DMS53 treated with DMSO at 0.1 percent for 48 hours (cell line): ENCODE data around the gene NCAPD3.
"Not testable (repeated sequence)": the region's sequence is repeated elsewhere in the genome, so short reads cannot be mapped to it uniquely, and the experiment has no call there.

Experiments used
- DNase-seq: peaks from one replicate; lab custom pipeline; 2025; ENCODE audit not compliant: unreplicated experiment; lab: John Stamatoyannopoulos, UW

NCAPD3 gene

GRCh38 chr11:134134167-134134566, 89.6 kb downstream of the NCAPD3 start:
- no peak for DNase-seq

- DNase-seq: peak; percentile 66
Observed at GRCh38 chr11:134132808-134133207, 91.0 kb downstream of the NCAPD3 start.

GRCh38 chr11:134131628-134132244, 92.0 kb downstream of the NCAPD3 start:
- no peak for DNase-seq

GRCh38 chr11:134126217-134126822, 97.4 kb downstream of the NCAPD3 start:
- peak; percentile 43 for DNase-seq

GRCh38 chr11:134125507-134125906, 98.3 kb downstream of the NCAPD3 start:
- no peak for DNase-seq

- no peak for DNase-seq
Observed at GRCh38 chr11:134124660-134125451, 98.9 kb downstream of the NCAPD3 start.

- no peak for DNase-seq
Observed at GRCh38 chr11:134120921-134121526, 102.7 kb downstream of the NCAPD3 start.

GRCh38 chr11:134120143-134120850, 103.5 kb downstream of the NCAPD3 start:
- DNase-seq: no peak

- no peak for DNase-seq
Observed at GRCh38 chr11:134119094-134119493, 104.7 kb downstream of the NCAPD3 start.

- DNase-seq: peak; percentile 1
Observed at GRCh38 chr11:134118006-134118405, 105.8 kb downstream of the NCAPD3 start.

- DNase-seq: no peak
Observed at GRCh38 chr11:134116210-134116609, 107.6 kb downstream of the NCAPD3 start.

- not testable (repeated sequence) for DNase-seq
Observed at GRCh38 chr11:134113787-134114186, 110.0 kb downstream of the NCAPD3 start.

GRCh38 chr11:134110252-134110815, 113.4 kb downstream of the NCAPD3 start:
- no peak for DNase-seq
